ENCODE data around the gene GJC2.
"Not testable (repeated sequence)": the region's sequence is repeated elsewhere in the genome, so short reads cannot be mapped to it uniquely, and the experiment has no call there.

The GJC2 gene

GRCh38 chr1:228149406-228150119, at the start of gene GJC2:
Gene GJC2, plus strand, starts transcription at chr1:228149930. Its CDS starts 7,829 bp downstream, at chr1:228157759.
- no peak for DNase-seq (ENCODE audit: low read depth in 3 of 3)

GRCh38 chr1:228100822-228101613, 48.7 kb upstream of the GJC2 start:
- no peak for DNase-seq (ENCODE audit: low read depth in 3 of 3)

- DNase-seq (ENCODE audit: low read depth in 3 of 3) = no peak
Measured at GRCh38 chr1:228101614-228101993, 48.1 kb upstream of the GJC2 start.

GRCh38 chr1:228101994-228102790, 47.5 kb upstream of the GJC2 start:
- DNase-seq (ENCODE audit: low read depth in 3 of 3) = peak in 1 of 3 donors; percentile 45

- DNase-seq (ENCODE audit: low read depth in 3 of 3) = peak; percentile 89 to 92 (median 90)
Measured at GRCh38 chr1:228102791-228103620, 46.7 kb upstream of the GJC2 start, which contains the start of gene C1orf35. Gene C1orf35, minus strand, starts transcription at chr1:228103325. Its CDS starts 98 bp downstream, at chr1:228103227.

DNA sequence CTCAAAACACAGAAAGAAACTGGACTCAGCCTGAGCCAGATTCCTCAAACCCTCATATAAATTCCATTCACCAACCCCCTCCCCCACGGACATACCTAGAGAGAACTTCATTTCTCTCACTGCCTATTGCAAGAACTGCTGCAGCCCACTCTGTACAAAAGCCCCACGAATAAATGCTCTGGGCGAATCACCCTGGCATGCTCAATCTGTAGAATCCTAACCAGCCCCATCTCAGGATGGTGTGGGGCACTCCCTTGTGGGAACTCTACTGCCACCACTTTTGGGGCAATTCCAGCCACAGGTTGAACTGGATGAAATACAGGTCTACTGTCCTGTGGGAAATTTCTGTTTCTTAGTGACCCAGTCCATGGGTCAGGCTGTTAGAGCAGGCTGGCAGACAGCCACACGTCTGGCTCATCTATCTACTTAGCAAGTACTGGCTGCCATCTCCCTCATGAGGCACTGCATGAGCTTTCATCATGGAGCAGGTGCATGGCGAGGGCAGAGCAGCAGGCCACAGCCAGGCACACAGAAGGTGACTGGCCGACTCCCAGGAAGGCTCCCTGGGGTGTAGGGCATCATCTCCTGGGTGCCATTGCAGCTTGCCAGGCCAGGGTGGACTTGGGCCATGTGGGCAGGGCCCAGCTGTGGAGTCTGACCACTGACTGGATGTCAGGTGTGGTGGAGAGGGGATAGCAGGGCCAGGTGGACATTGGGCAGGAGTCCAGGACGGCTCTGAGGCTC, 45.0 kb upstream of the GJC2 start:
- DNase-seq (ENCODE audit: low read depth in 3 of 3) = no peak

GRCh38 chr1:228105270-228105995, 44.3 kb upstream of the GJC2 start:
- DNase-seq (ENCODE audit: low read depth in 3 of 3) = no peak

- DNase-seq (ENCODE audit: low read depth in 3 of 3) = no peak
Measured at GRCh38 chr1:228105996-228106799, 43.5 kb upstream of the GJC2 start.

DNA sequence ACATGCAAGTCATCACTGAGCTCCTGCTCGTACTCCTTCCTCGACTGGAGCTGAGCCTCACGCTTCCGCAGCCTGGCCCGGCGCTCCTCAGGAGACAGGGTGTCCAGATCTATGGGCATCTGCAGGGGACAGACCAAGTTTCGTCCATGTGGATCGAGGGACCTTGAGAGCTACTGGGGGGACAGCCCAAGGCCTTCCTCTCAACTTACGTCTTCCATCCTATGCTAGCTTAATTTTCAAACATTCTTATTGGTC, 43.0 kb upstream of the GJC2 start:
- no peak for DNase-seq (ENCODE audit: low read depth in 3 of 3)

DNA sequence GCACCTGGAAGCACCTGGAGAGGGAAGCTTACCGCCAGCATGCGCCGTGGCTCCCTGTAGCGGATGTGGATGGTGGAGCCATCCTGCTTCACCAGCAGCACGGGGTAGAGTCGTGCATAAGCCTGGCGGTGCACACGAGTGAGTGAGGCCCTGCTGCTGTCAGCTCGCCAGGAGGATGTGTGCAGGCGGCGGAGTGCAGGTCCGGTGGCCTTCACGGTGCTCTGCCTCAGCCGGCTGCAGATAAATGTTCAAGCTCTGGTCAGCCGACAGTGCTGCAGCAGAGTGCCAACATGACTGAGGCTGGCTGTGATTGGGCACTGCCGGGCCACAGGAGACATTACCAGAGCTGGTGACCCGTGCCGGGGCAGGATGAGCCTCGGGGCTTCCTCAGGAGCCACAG, 42.1 kb upstream of the GJC2 start:
- no peak for DNase-seq (ENCODE audit: low read depth in 3 of 3)

- DNase-seq (ENCODE audit: low read depth in 3 of 3) = no peak
Measured at GRCh38 chr1:228108055-228108690, 41.6 kb upstream of the GJC2 start.

DNA sequence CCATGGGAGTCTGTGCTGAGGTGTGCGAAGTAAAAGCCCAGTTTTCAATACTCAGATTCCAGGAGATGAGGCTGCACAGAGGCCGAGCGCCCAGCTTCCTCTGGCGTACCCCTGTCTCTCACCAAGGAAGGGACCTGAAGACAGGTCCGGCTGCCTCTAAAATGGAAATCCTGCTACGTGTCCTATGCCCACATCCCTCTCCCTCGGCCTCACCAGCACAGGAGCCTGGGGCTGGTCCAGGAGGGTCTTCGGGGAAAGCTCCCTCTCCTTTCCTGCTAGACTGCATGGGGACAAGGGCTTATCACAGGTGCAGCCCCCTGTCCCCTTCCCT, 41.0 kb upstream of the GJC2 start:
- DNase-seq (ENCODE audit: low read depth in 3 of 3) = no peak

DNA sequence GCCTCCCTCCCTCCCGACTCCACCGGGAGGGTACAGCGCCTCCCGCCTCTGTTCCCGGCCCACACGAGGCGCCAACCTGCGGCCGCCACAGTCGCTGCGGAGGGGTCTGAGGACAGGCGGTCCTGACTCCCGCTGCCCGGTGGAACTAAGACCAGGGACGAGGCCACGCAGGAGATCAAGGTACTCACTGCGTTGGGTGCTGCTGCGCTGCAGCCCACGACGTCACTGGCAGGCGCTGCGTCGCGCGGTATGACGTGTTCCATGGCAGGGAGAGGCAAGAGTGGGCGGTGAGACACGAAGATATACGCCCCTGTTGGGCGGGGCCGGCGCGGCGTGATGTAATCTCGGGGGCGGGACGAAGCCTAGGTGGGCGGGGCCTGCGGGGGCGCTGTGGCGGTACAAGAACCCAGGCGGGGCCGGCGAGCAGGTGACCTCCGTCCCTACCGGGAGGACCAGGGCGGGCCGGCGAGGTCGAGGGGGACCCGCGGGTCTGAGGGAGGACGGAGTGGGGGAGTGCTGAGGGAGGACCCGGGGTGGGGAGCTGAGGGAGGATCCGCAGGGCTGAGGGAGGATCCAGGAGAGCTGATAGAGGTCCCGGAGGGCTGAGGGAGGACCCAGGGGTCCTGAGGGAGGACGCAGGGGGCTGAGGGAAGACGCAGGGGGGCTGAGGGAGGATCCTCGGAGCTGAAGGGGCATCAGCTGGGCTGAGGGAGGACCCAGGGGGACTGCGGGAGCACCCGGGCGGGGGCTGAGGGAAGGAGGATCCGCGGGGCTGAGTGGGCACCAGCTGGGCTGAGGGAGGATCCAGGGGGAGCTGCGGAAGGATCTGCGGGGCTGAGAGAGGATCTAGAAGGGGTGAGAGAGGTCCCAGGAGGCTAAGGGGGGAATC, 40.4 kb upstream of the GJC2 start, which contains the start of gene MRPL55:
Gene MRPL55, minus strand, starts transcription at position 227 of the 889 bp plus-strand sequence. CDS start 1,039 bp downstream, outside the sequence.
- DNase-seq (ENCODE audit: low read depth in 3 of 3) = peak; percentile 95 to 97 (median 96)

- no peak for DNase-seq (ENCODE audit: low read depth in 3 of 3)
Measured at GRCh38 chr1:228109962-228110488, 39.7 kb upstream of the GJC2 start.

DNA sequence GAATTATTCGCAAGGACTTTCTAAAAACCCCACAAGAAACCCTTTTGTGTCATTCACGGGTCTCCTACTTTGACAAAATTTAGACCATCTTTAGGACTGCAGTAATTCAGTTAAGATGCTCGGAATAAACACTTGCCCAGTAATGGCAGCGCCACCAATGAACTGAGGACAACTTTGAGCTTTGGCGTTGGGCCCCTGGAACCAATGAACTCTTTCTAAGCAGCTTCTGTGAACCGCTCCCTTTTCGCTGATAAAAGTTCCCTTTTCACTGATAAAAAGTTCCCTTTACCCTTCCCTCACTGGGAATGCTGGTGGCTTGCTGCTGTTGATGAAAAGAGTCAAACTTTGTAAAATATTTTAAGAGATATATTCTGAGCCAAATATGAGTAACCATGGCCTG, 39.2 kb upstream of the GJC2 start:
- no peak for DNase-seq (ENCODE audit: low read depth in 3 of 3)

DNA sequence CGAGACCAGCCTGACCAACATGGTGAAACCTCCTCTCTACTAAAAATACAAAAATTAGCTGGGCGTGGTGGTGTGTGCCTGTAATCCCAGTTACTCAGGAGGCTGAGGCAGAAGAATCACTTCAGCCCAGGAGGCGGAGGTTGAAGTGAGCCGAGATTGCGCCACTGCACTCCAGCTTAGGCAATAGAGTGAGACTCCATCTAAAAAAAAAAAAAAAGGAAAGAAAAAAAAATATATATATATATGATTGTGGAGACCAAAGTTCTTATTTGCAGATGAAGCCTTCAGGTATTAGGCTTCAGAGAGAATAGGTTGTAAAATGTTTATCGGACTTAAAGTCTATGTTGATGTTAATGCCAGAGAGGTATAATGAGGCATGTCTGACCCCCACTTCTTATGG, 38.4 kb upstream of the GJC2 start:
- not testable (repeated sequence) for DNase-seq (ENCODE audit: low read depth in 3 of 3)

GRCh38 chr1:228112167-228112566, 37.6 kb upstream of the GJC2 start:
- DNase-seq (ENCODE audit: low read depth in 3 of 3) = no peak

DNA sequence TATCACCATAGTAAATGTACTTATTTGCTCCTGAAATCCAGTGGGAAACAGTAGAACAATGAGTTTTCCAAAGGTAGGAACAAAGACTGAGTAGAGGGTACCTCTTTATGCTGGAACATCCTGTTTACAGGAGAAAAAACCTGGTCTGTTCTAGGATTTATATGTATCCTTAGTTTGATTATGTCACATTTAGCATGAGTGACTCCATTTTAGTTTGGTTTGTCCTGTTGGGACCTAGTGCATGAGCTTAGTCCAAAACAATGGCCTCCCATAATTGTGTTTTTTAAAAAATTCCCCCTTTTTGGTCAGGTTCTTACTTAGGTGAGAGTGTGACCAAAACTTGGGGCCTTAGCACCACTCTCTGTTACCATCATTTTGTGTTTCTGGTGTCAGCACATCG, 37.1 kb upstream of the GJC2 start:
- DNase-seq (ENCODE audit: low read depth in 3 of 3) = no peak

All from stimulated activated CD4-positive, alpha-beta T cell treated with anti-CD3 and anti-CD28 coated beads, TNF-alpha, amount 100 ng/mL, for 48 hours (primary cell).